K562 (cell line): ENCODE results near the gene SP2.

Source experiments
- EP400 ChIP-seq: fragments of 450-650 bp; IDR thresholded peaks from 2 replicates; pipeline ENCODE4 v1.6.1; 2017; ENCODE audit warnings: antibody characterized with exemption, mild to moderate bottlenecking, moderate library complexity
- MCM2 ChIP-seq: fragments of 450-650 bp; IDR thresholded peaks from 2 replicates; pipeline ENCODE4 v1.6.1; 2017; ENCODE audit warnings: low read depth, mild to moderate bottlenecking
- MYC ChIP-seq, 2 experiments: fragments of 250-450 bp in 1 of 2; sonication (Bioruptor Pico) in 1 of 2; IDR thresholded peaks; 2 replicates each; pipeline versions ENCODE4 v1.5.1 to v1.6.1; 2012 to 2021; ENCODE audit warnings: low read depth in 2 of 2, borderline replicate concordance in 1 of 2, improper control_type of control experiment in 1 of 2, low read length in 1 of 2, mild to moderate bottlenecking in 1 of 2, moderate library complexity in 1 of 2
- NCOA1 ChIP-seq: fragments of 450-650 bp; IDR thresholded peaks from 2 replicates; pipeline ENCODE4 v1.6.1; 2016; ENCODE audit warnings: low read depth
- TRIM28 ChIP-seq: fragments of 450-650 bp; IDR thresholded peaks from 2 replicates; pipeline ENCODE4 v1.6.1; 2017
- YY1 ChIP-seq, 3 experiments: IDR thresholded peaks; 2 replicates each; pipeline ENCODE4 v1.6.1; 2011; ENCODE audit warnings: low read length in 2 of 3, mild to moderate bottlenecking in 2 of 3, moderate library complexity in 2 of 3, borderline replicate concordance in 1 of 3, control low read depth in 1 of 3, low read depth in 1 of 3; ENCODE audit not compliant: insufficient read depth in 3 of 3, insufficient replicate concordance in 2 of 3, control insufficient read depth in 1 of 3, insufficient read length in 1 of 3; ENCODE audit errors: extremely low read depth in 1 of 3
- ZBTB43 ChIP-seq: sonication (generic); formaldehyde crosslinking; IDR thresholded peaks from 2 replicates; pipeline ENCODE4 v1.8.0; 2023; ENCODE audit warnings: mild to moderate bottlenecking, missing genetic modification reagents

- no peak for TF ChIP-seq MCM2
- no peak for TF ChIP-seq YY1 (IDR thresholded peaks at IDR 0.05; ENCODE audit: borderline replicate concordance in 1 of 3, control insufficient read depth in 1 of 3, extremely low read depth in 1 of 3, insufficient read depth in 3 of 3, insufficient read length in 1 of 3, insufficient replicate concordance in 2 of 3, low read depth in 1 of 3, low read length in 2 of 3)
- TF ChIP-seq ZBTB43 (CRISPR knock-in tag), result no peak
- TF ChIP-seq EP400, result no peak
- no peak for TF ChIP-seq TRIM28
- TF ChIP-seq NCOA1, result no peak
- TF ChIP-seq MYC (IDR thresholded peaks at IDR 0.05; ENCODE audit: low read depth, low read length), result no peak
- no peak for TF ChIP-seq MYC (CRISPR knock-in tag; IDR thresholded peaks at IDR 0.05; ENCODE audit: borderline replicate concordance, low read depth)
Observed at GRCh38 chr17:47962901-47963300, 66.9 kb downstream of the SP2 start.
